Ramos (cell line): ENCODE data around the gene MAML3.

Experiments used
- in situ Hi-C: fragments of 300-500 bp; cut with MboI; formaldehyde crosslinking; loops from one replicate; pipeline ENCODE4 v1.14.3; 2022; ENCODE audit warnings: low sequenced_read_pairs; ENCODE audit not compliant: unreplicated experiment

MAML3 gene

GRCh38 chr4:140019619-140020347 lies 134.2 kb downstream of the MAML3 start:
- in situ Hi-C loops, result no loop called here

GRCh38 chr4:140018931-140019618 lies 134.9 kb downstream of the MAML3 start:
- in situ Hi-C loops, result no loop called here

DNA sequence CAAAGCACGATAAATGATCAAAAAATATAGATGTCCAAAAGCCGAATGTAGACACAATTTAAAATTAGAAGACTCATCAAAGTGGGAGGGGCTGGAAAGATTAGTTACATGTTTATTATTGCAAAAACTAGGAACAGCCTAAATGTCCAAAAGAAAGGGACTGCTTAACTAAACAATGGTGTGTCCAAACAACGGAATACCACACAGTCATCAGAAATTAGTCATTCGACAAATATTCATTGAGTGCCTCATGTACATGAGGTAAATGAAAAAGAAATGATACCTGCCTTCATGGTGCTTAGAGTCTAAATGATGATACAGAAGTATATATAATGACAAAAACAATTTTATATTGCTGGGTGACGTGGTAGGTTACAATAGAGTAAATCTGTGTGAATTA lies 139.7 kb downstream of the MAML3 start:
- in situ Hi-C loops, result no loop called here

DNA sequence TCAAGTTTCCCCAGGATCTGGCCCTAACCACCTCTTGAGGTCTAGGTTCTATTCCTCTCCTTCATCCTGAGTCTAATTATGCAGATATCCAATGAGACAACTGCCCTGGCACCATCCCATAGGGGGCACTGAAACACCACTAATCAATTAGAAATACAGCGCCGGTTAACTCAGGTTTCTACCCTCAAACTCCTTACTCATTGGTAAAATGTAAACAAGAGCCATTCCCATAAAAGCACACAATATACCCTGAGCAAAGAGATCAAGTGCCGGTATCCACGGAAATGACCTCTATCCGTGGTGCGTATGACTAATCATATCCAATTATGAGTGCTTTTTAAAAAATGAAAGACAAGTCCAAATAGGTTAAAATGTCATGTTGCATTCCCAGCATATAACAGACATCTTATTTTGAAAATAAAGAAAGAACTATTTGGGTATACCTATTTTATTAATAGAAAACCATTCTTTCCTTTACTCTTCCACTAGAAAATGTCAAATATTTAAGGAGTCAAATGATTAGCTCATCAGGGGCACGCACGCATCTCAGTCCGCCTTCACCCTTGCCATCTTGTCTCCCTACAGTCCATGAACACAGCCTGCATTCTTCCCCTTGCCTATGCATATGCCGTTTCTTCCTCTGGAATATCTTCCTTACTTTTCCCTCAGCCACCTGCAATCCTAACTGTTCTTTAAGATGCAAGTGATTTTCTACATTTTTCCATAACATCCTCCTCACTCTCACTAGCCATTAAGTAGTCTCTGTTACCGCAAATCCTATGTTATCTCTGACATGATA lies 141.1 kb downstream of the MAML3 start:
- in situ Hi-C loops, result no loop called here

DNA sequence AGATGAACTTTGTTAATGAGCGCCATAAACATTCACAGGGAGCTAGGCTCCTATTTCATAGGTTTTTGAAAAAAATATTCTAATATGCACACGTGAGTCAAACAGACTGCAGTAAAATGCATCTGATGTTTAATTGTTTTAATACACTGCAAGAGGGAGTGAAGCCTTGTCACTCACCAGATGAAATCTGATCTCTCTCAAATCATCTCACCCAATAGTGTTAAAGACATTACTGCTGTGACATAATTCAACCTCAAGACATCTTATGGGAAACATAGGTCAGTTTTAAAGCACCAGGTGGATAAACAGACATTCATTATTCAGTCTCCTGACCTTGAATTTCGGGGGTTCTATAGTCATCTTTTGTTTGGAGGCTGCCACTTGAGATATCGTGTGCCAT lies 148.3 kb downstream of the MAML3 start:
- in situ Hi-C loops, result no loop called here

DNA sequence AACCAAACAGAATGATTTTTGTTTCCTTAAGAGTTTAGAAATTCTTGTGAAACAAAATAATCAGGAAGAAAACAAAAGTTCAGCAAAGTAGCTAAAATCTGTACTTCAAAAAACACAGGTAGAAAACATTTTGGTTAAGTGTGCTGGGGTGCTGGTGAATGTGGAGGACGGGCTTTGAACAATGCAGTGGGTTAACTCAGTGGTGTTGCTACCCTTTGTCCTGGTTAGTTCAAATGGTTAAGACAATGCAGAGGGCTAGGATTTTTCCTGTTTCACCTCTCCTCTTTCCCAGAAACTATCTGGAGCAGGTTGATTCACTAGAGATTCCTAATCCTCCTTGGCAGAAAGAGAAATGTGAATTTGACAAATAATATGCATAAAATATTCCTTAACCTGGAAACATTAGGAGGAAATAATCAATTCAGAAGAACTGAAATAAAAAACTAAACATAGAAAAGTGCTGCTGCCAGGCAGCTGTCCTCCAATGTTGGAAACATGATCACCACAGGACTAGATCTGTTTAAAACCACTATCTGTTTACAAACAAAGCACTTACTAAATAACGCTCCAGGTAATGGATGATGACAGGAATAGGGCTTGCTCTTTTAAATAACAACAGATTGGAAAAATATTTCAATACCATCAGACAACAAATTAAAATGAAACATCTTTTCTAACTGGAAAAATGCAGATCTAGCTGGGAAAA lies 148.9 kb downstream of the MAML3 start:
- in situ Hi-C loops, result no loop called here

DNA sequence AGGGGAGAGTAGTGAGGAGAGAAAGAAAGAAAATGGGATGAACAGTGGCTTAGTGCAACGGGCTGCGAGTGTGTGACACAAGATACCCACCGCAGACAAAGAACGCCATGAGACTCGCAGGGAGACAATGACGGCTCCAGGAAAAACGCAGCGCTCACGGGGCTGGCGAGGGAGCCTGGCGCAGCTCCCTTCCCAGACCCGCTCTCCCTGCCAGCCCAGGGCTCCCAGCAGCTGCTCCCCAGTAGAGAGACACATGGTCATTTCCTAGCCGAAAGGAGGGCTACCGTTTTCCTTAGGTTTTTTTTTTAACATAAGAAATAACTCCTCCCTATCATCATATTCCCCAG lies 149.5 kb downstream of the MAML3 start:
- in situ Hi-C loops, result no loop called here

DNA sequence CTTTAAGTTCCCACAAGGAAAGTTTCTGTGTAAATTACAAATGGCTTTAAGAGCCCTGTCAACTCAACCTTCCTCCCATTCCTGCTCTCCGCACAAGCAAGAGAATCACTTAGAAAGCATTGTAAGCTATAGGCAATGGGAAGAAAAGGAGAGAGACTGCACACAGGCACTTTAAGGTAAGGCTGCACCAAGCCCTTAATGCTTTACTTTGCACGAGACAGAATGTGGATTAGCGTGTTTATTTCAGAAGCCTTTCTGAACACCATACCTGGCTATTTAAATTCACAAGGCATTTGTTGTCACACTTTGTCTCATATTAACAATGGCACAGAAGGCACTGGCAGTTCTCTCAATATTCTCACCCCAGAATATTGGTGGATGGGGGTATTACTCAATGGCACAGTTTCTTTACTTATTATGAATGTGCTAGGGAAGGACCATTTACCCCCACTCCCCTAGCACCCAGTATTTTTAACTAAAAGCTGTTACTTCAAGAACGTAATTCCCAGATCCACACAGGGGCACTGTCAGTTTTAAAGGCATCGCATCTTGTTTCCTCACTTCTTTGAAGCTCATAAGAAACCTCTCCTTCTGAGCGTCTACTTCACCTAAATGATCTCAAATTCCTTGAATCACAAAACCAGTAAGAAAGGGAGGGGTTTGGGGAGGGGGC lies 150.0 kb downstream of the MAML3 start:
- in situ Hi-C loops, result no loop called here

DNA sequence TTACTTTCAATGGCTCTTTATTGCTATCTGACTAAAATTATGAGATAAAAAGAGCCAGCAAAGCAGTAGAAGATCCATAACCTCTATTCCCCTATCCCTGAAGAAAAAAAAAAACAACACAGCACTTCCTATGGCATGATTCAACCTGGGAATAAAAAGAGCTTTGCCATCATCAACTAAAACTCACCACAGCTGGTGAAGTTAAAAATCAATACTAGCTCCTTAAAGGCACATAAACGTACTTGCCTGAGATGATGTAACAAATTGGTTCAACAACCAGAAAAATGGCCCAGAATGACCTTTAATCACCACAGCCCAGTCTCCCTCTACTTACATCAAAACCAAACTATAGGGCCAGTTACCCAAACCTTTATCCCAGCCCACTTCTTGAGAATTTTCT lies 153.8 kb downstream of the MAML3 start:
- in situ Hi-C loops, result no loop called here

GRCh38 chr4:139988863-139989765 lies 164.9 kb downstream of the MAML3 start:
- in situ Hi-C loops, result no loop called here

GRCh38 chr4:139987502-139987850 lies 166.5 kb downstream of the MAML3 start:
- in situ Hi-C loops, result no loop called here

DNA sequence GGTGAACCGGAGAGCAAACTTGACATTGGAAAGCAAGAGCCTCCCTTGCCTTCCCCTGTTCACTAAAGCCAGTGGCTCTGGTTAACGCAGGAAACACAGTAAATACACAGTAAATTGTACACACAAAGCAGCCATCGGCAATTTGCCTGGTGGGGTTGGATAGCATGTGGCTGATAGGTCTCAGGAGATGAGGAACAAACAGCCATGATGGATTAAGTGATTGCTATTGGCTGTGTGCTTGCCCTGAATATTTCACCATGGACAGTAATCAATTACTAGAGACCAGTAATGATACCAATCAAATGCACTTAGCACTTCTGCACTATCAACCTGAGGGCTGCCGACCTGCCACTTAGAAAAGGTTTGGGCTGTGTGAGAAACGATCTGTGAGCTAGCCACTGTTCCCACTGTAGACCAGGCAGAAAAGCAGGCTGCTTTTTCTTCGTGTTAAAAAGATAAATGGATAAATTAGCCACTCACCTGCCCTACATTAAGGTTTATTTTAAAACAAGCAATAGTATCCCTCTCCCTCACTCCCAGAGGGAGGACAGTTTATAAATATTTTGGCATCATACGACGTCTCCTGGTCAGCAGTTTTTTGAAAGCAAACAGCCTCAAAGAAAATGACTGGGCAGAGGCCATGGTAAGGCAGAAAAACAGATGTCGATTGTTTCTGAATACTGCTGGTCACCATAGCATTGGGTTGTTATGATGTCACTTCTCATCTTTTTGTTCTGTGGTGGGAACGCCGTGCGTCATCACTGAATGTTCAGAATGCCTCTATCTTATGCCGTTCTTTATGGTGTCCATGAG lies 167.1 kb downstream of the MAML3 start:
- in situ Hi-C loops, result no loop called here

- in situ Hi-C loops, result no loop called here
Observed at GRCh38 chr4:139986106-139986505, 167.9 kb downstream of the MAML3 start.

DNA sequence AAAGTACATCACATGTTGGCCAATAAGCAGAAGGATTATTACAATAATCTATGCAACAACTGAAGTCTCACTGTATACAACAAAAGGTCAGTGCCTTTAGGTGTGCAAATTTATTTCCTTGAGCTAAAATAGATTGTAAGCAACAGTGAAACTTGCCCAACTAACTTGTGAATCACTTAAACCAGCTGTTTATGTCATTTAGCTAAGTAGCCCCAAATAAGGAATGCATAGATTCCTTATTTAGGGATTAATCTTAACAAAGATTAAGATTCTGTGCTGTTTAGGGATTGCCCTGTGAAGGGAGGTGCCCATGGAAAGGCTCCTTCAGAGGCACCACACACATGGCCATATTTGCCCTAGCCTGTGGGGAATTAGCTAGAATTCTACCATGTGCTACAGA lies 168.6 kb downstream of the MAML3 start:
- in situ Hi-C loops, result no loop called here

DNA sequence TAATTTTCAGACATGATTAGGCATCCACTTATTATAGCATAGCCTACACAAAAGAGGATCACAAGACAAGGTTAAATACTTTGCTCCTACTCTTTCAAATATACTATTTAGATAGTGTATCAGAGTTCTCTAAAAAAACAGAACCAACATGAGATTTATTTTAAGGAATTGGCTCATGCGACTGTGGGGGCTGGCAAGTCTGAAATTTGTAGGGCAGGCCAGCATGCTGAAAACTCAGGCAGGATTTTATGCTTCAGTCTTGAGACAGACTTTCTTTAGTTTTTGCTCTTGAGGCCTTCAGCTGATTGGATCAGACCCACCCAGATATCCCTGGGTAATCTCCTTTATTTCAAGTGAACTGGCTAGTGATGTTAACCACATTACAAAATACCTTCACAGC lies 169.5 kb downstream of the MAML3 start:
- in situ Hi-C loops, result no loop called here

GRCh38 chr4:139978692-139979091 lies 175.3 kb downstream of the MAML3 start:
- in situ Hi-C loops, result no loop called here

DNA sequence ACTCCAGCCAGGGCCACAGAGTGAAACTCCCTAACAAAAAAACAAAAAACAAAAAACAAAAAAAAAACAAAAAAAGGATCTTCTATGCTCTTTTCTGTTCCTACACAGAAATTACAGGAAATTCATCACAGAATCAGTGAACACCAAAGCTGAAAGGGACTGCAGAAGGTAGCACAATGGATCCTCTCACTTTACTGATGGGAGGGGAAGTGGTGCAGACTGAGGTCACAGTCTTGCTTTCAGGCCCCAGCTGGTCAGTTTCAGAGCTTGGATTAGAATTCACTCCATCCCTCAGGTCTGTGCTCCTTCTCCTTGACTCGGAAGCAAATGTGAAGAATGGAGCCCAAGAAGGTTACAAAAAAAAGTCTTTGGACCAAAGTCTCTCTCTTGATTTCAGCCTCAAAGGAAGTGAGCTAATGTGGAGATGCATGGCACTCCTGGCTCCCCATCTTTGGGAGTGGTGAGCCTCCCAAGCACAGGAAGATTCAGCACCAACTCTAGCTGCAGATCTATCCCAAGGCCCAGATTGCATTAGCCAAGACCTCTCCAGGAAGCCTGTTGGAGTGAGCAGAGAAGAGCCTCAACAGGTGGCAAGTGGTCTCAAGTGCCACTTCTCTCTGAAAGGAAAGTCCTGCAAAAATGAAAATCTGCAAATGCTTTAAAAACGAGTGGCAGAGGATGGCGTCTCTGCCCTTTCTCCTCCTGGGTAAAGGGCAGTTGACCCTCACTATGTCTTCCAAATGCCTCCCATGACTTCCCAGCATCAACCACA lies 176.0 kb downstream of the MAML3 start:
- in situ Hi-C loops, result no loop called here

DNA sequence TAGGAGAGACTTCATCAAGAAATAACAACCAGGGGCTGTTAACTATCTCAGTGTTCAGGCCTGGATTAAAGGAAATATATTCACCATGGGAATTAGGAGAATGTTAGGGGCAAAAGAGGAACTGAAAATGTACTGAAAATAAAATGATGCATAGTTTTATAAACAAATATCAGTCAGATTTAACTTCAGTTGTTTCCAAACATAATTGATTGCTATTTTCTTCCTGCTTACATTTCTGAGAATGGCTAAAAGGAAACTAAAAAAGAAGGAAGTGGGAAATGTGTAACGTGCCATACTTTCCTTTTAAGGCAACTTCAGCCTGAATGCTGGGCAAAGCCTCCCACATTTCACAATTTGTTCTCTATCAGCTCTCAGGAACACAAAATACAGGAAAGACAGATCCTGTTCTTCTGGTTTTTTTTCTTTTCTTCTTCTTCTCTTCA lies 178.1 kb downstream of the MAML3 start:
- in situ Hi-C loops, result no loop called here
